HG02981 (cell line): ENCODE data around the gene HMGN1.
"Not testable (repeated sequence)": the region's sequence is repeated elsewhere in the genome, so short reads cannot be mapped to it uniquely, and the experiment has no call there.

Source experiments
- ATAC-seq: cut with Tn5 transposase; IDR thresholded peaks from one replicate; pipeline ENCODE4 v1.9.1; 2021; ENCODE audit warnings: mild to moderate bottlenecking, moderate library complexity; ENCODE audit not compliant: unreplicated experiment

HMGN1 gene

GRCh38 chr21:39369896-39370288 lies 21.0 kb upstream of the HMGN1 start:
- not testable (repeated sequence) for ATAC-seq

GRCh38 chr21:39367783-39368182 lies 18.9 kb upstream of the HMGN1 start:
- no peak for ATAC-seq

- ATAC-seq = no peak
Measured at GRCh38 chr21:39366563-39366962, 17.7 kb upstream of the HMGN1 start.

- no peak for ATAC-seq
Measured at GRCh38 chr21:39364949-39365348, 16.1 kb upstream of the HMGN1 start.

- no peak for ATAC-seq
Measured at GRCh38 chr21:39363607-39364555, 15.0 kb upstream of the HMGN1 start.

GRCh38 chr21:39362733-39363132 lies 13.8 kb upstream of the HMGN1 start:
- no peak for ATAC-seq

- ATAC-seq = no peak
Measured at GRCh38 chr21:39359382-39359781, 10.5 kb upstream of the HMGN1 start.

GRCh38 chr21:39353295-39353694 lies 4.4 kb upstream of the HMGN1 start:
- ATAC-seq = no peak

- ATAC-seq = no peak
Measured at GRCh38 chr21:39350094-39351005, 1.5 kb upstream of the HMGN1 start.

- peak; percentile 85 for ATAC-seq
Measured at GRCh38 chr21:39349211-39350093, 564 bp upstream of the HMGN1 start.

GRCh38 chr21:39348040-39348354 lies 891 bp downstream of the HMGN1 start:
- ATAC-seq = peak; percentile 6

GRCh38 chr21:39347537-39347936 lies 1.4 kb downstream of the HMGN1 start:
- ATAC-seq = no peak

- no peak for ATAC-seq
Measured at GRCh38 chr21:39346671-39347331, 2.1 kb downstream of the HMGN1 start.

GRCh38 chr21:39346206-39346605 lies 2.7 kb downstream of the HMGN1 start:
- ATAC-seq = no peak

GRCh38 chr21:39345440-39345839 lies 3.4 kb downstream of the HMGN1 start:
- ATAC-seq = no peak

- ATAC-seq = no peak
Measured at GRCh38 chr21:39344848-39345247, 4.0 kb downstream of the HMGN1 start.

- no peak for ATAC-seq
Measured at GRCh38 chr21:39341249-39341923, 7.5 kb downstream of the HMGN1 start.

- ATAC-seq = no peak
Measured at GRCh38 chr21:39340687-39341086, 8.2 kb downstream of the HMGN1 start.

GRCh38 chr21:39339231-39339630 lies 9.7 kb downstream of the HMGN1 start:
- ATAC-seq = no peak
